Liver (tissue), 9 donors: ENCODE results near the gene RHOH. TPM values are rescaled to one million over a fixed set of nuclear protein-coding genes. Genes with fewer than 3 reads are reported as not detected.

Experiments
- DNase-seq: peaks from one replicate; pipeline ENCODE4 v3.0.0-alpha.2; 2017; ENCODE audit warnings: low spot score
- H3K27ac ChIP-seq, 2 donors: one replicate each; pipeline ENCODE4 v1.7.0; 2013; ENCODE audit warnings: inconsistent platforms in 2 of 2, low read length in 2 of 2, control low read depth in 1 of 2, low read depth in 1 of 2, mild to moderate bottlenecking in 1 of 2
- H3K27me3 ChIP-seq, 4 donors: one replicate each; pipeline versions ENCODE4 v1.6.1 to v1.7.0; 2013; ENCODE audit warnings: low read length in 3 of 4, inconsistent platforms in 1 of 4, mild to moderate bottlenecking in 1 of 4, moderate library complexity in 1 of 4; ENCODE audit not compliant: control insufficient read depth in 4 of 4, insufficient read depth in 4 of 4
- H3K36me3 ChIP-seq, 4 donors: one replicate each; pipeline versions ENCODE4 v1.6.1 to v1.7.0; 2013; ENCODE audit warnings: low read length in 3 of 4, mild to moderate bottlenecking in 3 of 4, low read depth in 1 of 4, moderate library complexity in 1 of 4; ENCODE audit not compliant: control insufficient read depth in 4 of 4, insufficient read depth in 3 of 4
- H3K4me1 ChIP-seq, 4 donors: one replicate each; pipeline versions ENCODE4 v1.6.1 to v1.7.0; 2013; ENCODE audit warnings: low read length in 3 of 4, mild to moderate bottlenecking in 3 of 4, moderate library complexity in 1 of 4; ENCODE audit not compliant: control insufficient read depth in 4 of 4, insufficient read depth in 4 of 4
- H3K4me3 ChIP-seq, 3 donors: one replicate each; pipeline versions ENCODE4 v1.6.1 to v1.7.0; 2013; ENCODE audit warnings: low read length in 3 of 3, control low read depth in 1 of 3, low read depth in 1 of 3, mild to moderate bottlenecking in 1 of 3
- H3K9ac ChIP-seq, 2 donors: one replicate each; pipeline ENCODE4 v1.7.0; 2013; ENCODE audit warnings: low read length in 2 of 2, mild to moderate bottlenecking in 2 of 2, moderate library complexity in 2 of 2, control low read depth in 1 of 2, low read depth in 1 of 2
- H3K9me3 ChIP-seq, 4 donors: one replicate each; pipeline versions ENCODE4 v1.6.1 to v1.7.0; 2013; ENCODE audit warnings: low read length in 3 of 4; ENCODE audit not compliant: control insufficient read depth in 4 of 4
- EGR1 ChIP-seq, 2 donors: IDR thresholded peaks; 2 replicates each; pipeline ENCODE4 v1.6.1; 2016 to 2018; ENCODE audit warnings: antibody characterized with exemption in 2 of 2, low read depth in 2 of 2
- FOXA2 ChIP-seq: IDR thresholded peaks from 2 replicates; pipeline ENCODE4 v1.6.1; 2016; ENCODE audit warnings: antibody characterized with exemption
- GABPA ChIP-seq, 2 donors: IDR thresholded peaks in 1 of 2; conservative IDR thresholded peaks in 1 of 2; 2 replicates each; pipeline ENCODE4 v1.6.1; 2016; ENCODE audit warnings: antibody characterized with exemption in 2 of 2, mild to moderate bottlenecking in 1 of 2, moderate library complexity in 1 of 2
- HNF4A ChIP-seq, 2 donors: conservative IDR thresholded peaks; 2 replicates each; pipeline ENCODE4 v1.6.1; 2016; ENCODE audit warnings: antibody characterized with exemption in 2 of 2, mild to moderate bottlenecking in 2 of 2
- HNF4G ChIP-seq: IDR thresholded peaks from 2 replicates; pipeline ENCODE4 v1.6.1; 2016; ENCODE audit warnings: antibody characterized with exemption
- JUND ChIP-seq, 2 donors: IDR thresholded peaks; 2 replicates each; pipeline ENCODE4 v1.6.1; 2016; ENCODE audit warnings: antibody characterized with exemption in 2 of 2
- NR2F2 ChIP-seq: IDR thresholded peaks from 2 replicates; pipeline ENCODE4 v1.6.1; 2016; ENCODE audit warnings: antibody characterized with exemption
- RAD21 ChIP-seq, 2 donors: IDR thresholded peaks; 2 replicates each; pipeline ENCODE4 v1.6.1; 2016; ENCODE audit warnings: antibody characterized with exemption in 2 of 2, mild to moderate bottlenecking in 2 of 2
- RXRA ChIP-seq, 2 donors: IDR thresholded peaks; 2 replicates each; pipeline ENCODE4 v1.6.1; 2017 to 2018; ENCODE audit warnings: antibody characterized with exemption in 2 of 2, mild to moderate bottlenecking in 1 of 2
- SP1 ChIP-seq: IDR thresholded peaks from 2 replicates; pipeline ENCODE4 v1.6.1; 2018; ENCODE audit warnings: antibody characterized with exemption, mild to moderate bottlenecking
- TAF1 ChIP-seq: conservative IDR thresholded peaks from 2 replicates; pipeline ENCODE4 v1.6.1; 2016; ENCODE audit warnings: antibody characterized with exemption, mild to moderate bottlenecking
- YY1 ChIP-seq: IDR thresholded peaks from 2 replicates; pipeline ENCODE4 v1.6.1; 2016; ENCODE audit warnings: antibody characterized with exemption, mild to moderate bottlenecking
- WGBS: extraction: QIAGEN DNeasy Blood & Tissue Kit; methylation state at CpG from one replicate; pipeline ENCODE4 v1.1.7; 2013; 5-methylcytosine and 5-hydroxymethylcytosine counted together
- polyA plus RNA-seq, 2 donors: library from polyadenylated mRNA; stranded (reverse) in 1 of 2; unstranded in 1 of 2; fragments of 200-250 nt in 1 of 2; fragments of >200 nt in 1 of 2; fragmentation: Nextera tagmentation in 1 of 2; extraction: Ambion mirVana in 1 of 2; gene quantifications; one replicate each; pipeline versions ENCODE4 v1.2.1 to v1.2.3, GENCODE V29; 2013 to 2015
- total RNA-seq, 2 donors: library from RNA; depleted of rRNA; stranded (reverse); fragments of >200 nt; gene quantifications; one replicate each; pipeline ENCODE4 v1.2.3, GENCODE V29; 2014
- TF ChIP-seq, protein P1 (sequence below): IDR thresholded peaks from 2 replicates; pipeline ENCODE4 v1.6.1; 2016; ENCODE audit warnings: antibody characterized with exemption
- TF ChIP-seq, protein P2 (sequence below): fragments of 150-350 bp; IDR thresholded peaks from 2 replicates; pipeline ENCODE4 v1.5.1; 2017; ENCODE audit warnings: improper control_type of control experiment, low read depth, low read length; ENCODE audit not compliant: missing input control
- TF ChIP-seq, protein P3 (sequence below): IDR thresholded peaks from 2 replicates; pipeline ENCODE4 v1.6.1; 2016; ENCODE audit warnings: antibody characterized with exemption
- TF ChIP-seq, protein P4 (sequence below): IDR thresholded peaks from 2 replicates; pipeline ENCODE4 v1.6.1; 2016; ENCODE audit warnings: antibody characterized with exemption, mild to moderate bottlenecking
- TF ChIP-seq, protein P5 (sequence below): IDR thresholded peaks from 2 replicates; pipeline ENCODE4 v1.6.1; 2016; ENCODE audit warnings: antibody characterized with exemption
- donor health status: healthy.
- donor health status: healthy.
- donor health status: healthy.
- donor health status: healthy.
- donor health status: healthy.

Gene RHOH
- total and polyA plus RNA-seq, 4 donors = 0.56 to 2.3 (median 1.3) TPM

DNA sequence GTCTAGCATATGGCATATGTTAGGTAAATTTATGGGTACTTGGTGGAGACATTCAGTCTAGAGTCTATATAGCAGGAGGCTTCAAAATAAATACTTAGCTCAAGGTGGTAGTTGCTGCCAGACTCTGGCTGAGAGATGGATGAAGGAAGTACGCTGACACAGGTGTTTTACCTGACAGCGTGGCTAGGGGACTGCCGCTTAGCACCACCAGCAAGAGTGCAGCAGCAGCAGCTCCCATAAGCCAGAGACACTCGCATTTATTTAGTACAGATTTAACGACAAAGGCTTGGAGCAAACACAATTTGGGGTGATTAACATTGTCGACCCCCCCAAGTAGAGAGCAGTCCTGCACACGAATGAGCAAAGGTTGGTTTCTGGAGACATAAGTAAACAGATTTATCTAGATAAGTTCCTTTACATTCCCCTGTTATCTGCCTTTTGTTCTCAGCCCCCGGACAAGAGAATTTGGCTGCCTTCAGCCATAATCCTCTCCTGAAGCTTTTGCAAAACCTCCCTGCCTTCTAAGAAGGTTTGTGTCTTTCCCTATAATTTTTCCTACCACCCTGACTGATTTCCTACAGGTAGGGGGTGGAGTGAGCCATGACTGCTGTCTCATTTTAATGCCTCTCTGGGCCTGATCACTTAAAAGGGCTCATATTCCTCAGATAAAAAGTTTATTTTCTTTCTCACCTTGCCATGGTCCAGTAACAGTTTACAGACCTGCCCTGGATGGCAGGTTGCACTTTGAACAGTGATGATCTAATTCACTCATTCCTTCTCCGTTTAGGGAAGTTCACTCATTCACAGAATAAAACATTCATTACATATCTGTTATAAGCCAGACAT is 64.6 kb downstream of the RHOH start:
- no peak overlapping the region for H3K27ac ChIP-seq
- no peaks in the 10 kb centered on the region for H3K9me3 ChIP-seq
- no peaks in the 10 kb centered on the region for H3K36me3 ChIP-seq
- no peaks in the 10 kb centered on the region for H3K4me1 ChIP-seq
- no peak overlapping the region for H3K4me3 ChIP-seq
- no peaks in the 10 kb centered on the region for H3K27me3 ChIP-seq
- no peak for DNase-seq
- no peak overlapping the region for H3K9ac ChIP-seq
- 61% methylated on average over 9 of the region's 9 CpGs for WGBS
- TF ChIP-seq RAD21 (IDR thresholded peaks at IDR 0.05) (no peak), HNF4G (no peak), EGR1 (IDR thresholded peaks at IDR 0.05; ENCODE audit: low read depth in 2 of 2) (no peak), JUND (IDR thresholded peaks at IDR 0.05) (no peak), SP1 (no peak), GABPA (IDR thresholded peaks at IDR 0.05 in 1 of 2, conservative IDR thresholded peaks at IDR 0.05 in 1 of 2) (no peak), RXRA (IDR thresholded peaks at IDR 0.05) (no peak), YY1 (no peak), FOXA2 (no peak), NR2F2 (no peak)
- TF ChIP-seq, protein P1, sequence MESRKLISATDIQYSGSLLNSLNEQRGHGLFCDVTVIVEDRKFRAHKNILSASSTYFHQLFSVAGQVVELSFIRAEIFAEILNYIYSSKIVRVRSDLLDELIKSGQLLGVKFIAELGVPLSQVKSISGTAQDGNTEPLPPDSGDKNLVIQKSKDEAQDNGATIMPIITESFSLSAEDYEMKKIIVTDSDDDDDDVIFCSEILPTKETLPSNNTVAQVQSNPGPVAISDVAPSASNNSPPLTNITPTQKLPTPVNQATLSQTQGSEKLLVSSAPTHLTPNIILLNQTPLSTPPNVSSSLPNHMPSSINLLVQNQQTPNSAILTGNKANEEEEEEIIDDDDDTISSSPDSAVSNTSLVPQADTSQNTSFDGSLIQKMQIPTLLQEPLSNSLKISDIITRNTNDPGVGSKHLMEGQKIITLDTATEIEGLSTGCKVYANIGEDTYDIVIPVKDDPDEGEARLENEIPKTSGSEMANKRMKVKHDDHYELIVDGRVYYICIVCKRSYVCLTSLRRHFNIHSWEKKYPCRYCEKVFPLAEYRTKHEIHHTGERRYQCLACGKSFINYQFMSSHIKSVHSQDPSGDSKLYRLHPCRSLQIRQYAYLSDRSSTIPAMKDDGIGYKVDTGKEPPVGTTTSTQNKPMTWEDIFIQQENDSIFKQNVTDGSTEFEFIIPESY = no peak
- TF ChIP-seq, protein P2, sequence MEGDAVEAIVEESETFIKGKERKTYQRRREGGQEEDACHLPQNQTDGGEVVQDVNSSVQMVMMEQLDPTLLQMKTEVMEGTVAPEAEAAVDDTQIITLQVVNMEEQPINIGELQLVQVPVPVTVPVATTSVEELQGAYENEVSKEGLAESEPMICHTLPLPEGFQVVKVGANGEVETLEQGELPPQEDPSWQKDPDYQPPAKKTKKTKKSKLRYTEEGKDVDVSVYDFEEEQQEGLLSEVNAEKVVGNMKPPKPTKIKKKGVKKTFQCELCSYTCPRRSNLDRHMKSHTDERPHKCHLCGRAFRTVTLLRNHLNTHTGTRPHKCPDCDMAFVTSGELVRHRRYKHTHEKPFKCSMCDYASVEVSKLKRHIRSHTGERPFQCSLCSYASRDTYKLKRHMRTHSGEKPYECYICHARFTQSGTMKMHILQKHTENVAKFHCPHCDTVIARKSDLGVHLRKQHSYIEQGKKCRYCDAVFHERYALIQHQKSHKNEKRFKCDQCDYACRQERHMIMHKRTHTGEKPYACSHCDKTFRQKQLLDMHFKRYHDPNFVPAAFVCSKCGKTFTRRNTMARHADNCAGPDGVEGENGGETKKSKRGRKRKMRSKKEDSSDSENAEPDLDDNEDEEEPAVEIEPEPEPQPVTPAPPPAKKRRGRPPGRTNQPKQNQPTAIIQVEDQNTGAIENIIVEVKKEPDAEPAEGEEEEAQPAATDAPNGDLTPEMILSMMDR = no peak
- TF ChIP-seq, protein P3, sequence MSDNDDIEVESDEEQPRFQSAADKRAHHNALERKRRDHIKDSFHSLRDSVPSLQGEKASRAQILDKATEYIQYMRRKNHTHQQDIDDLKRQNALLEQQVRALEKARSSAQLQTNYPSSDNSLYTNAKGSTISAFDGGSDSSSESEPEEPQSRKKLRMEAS = no peak

DNA sequence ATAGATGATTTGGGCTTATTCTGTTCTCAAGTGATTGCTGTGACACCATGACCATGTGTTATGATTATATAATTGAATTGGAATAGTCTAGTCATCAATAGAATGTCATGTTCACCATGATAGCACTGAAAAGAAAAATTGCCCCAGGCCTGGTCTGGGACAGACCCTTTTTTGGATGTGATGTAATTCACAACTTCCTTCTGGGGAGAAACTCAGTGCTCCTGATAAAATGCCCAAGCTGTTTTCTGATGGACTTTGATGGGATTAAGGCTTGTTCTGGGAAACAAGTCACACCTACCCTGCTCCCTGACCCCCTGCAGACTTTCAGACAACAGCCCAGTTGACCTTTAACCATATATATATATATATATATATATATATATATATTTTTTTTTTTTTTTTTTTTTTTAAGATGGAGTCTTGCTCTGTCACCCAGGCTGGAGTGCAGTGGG is 65.3 kb downstream of the RHOH start:
- H3K4me3 ChIP-seq = no peak overlapping the region
- H3K4me1 ChIP-seq = no peaks in the 10 kb centered on the region
- DNase-seq = no peak
- H3K9me3 ChIP-seq = no peaks in the 10 kb centered on the region
- no peak overlapping the region for H3K9ac ChIP-seq
- H3K27ac ChIP-seq = no peak overlapping the region
- H3K27me3 ChIP-seq = no peaks in the 10 kb centered on the region
- H3K36me3 ChIP-seq = no peaks in the 10 kb centered on the region
- no peak for TF ChIP-seq JUND (IDR thresholded peaks at IDR 0.05)
- no peak for TF ChIP-seq FOXA2
- no peak for TF ChIP-seq RXRA (IDR thresholded peaks at IDR 0.05)
- no peak for TF ChIP-seq RAD21 (IDR thresholded peaks at IDR 0.05)
- TF ChIP-seq, protein P3 = no peak
- TF ChIP-seq, protein P4, sequence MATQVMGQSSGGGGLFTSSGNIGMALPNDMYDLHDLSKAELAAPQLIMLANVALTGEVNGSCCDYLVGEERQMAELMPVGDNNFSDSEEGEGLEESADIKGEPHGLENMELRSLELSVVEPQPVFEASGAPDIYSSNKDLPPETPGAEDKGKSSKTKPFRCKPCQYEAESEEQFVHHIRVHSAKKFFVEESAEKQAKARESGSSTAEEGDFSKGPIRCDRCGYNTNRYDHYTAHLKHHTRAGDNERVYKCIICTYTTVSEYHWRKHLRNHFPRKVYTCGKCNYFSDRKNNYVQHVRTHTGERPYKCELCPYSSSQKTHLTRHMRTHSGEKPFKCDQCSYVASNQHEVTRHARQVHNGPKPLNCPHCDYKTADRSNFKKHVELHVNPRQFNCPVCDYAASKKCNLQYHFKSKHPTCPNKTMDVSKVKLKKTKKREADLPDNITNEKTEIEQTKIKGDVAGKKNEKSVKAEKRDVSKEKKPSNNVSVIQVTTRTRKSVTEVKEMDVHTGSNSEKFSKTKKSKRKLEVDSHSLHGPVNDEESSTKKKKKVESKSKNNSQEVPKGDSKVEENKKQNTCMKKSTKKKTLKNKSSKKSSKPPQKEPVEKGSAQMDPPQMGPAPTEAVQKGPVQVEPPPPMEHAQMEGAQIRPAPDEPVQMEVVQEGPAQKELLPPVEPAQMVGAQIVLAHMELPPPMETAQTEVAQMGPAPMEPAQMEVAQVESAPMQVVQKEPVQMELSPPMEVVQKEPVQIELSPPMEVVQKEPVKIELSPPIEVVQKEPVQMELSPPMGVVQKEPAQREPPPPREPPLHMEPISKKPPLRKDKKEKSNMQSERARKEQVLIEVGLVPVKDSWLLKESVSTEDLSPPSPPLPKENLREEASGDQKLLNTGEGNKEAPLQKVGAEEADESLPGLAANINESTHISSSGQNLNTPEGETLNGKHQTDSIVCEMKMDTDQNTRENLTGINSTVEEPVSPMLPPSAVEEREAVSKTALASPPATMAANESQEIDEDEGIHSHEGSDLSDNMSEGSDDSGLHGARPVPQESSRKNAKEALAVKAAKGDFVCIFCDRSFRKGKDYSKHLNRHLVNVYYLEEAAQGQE = no peak
- no peak for TF ChIP-seq HNF4G
- TF ChIP-seq, protein P5, sequence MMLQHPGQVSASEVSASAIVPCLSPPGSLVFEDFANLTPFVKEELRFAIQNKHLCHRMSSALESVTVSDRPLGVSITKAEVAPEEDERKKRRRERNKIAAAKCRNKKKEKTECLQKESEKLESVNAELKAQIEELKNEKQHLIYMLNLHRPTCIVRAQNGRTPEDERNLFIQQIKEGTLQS = no peak
- no peak for TF ChIP-seq HNF4A (conservative IDR thresholded peaks at IDR 0.05)
- no peak for TF ChIP-seq NR2F2
- TF ChIP-seq TAF1 = no peak
- TF ChIP-seq EGR1 (IDR thresholded peaks at IDR 0.05; ENCODE audit: low read depth in 2 of 2) = no peak
- no peak for TF ChIP-seq SP1
- TF ChIP-seq, protein P2 = no peak
- TF ChIP-seq GABPA (IDR thresholded peaks at IDR 0.05 in 1 of 2, conservative IDR thresholded peaks at IDR 0.05 in 1 of 2) = no peak
- TF ChIP-seq, protein P1 = no peak
